NT2/D1 (cell line): ENCODE results near the gene UBR4.

Experiments
- SUZ12 ChIP-seq: IDR thresholded peaks from 2 replicates; pipeline ENCODE4 v1.6.1; 2011; ENCODE audit not compliant: insufficient read length, insufficient read depth; ENCODE audit errors: extremely low read depth
- YY1 ChIP-seq: IDR thresholded peaks from 2 replicates; pipeline ENCODE4 v1.6.1; 2011; ENCODE audit not compliant: insufficient read length, insufficient read depth
- ZNF274 ChIP-seq: IDR thresholded peaks from 2 replicates; pipeline ENCODE4 v1.6.1; 2011; ENCODE audit warnings: mild to moderate bottlenecking, low read depth, low read length

GRCh38 chr1:19055001-19055400, 155.1 kb downstream of the UBR4 start:
- TF ChIP-seq ZNF274 (no peak), YY1 (no peak), SUZ12 (no peak)
